K562 (cell line): Measurements from ENCODE around the gene PRRC2A. TPM values are rescaled to one million over a fixed set of nuclear protein-coding genes. Genes with fewer than 3 reads are reported as not detected.

Source experiments
- ARID2 ChIP-seq: fragments of 450-650 bp; IDR thresholded peaks from 2 replicates; pipeline ENCODE4 v1.6.1; 2017; ENCODE audit warnings: antibody characterized with exemption, mild to moderate bottlenecking
- BHLHE40 ChIP-seq: IDR thresholded peaks from 2 replicates; pipeline ENCODE4 v1.6.1; 2011; ENCODE audit warnings: low read length, improper control_type of control experiment
- FOXP1 ChIP-seq: sonication (generic); formaldehyde crosslinking; IDR thresholded peaks from 2 replicates; pipeline ENCODE4 v1.8.0; 2022; ENCODE audit warnings: mild to moderate bottlenecking, missing genetic modification reagents
- HLTF ChIP-seq: fragments of 450-650 bp; IDR thresholded peaks from 2 replicates; pipeline ENCODE4 v1.6.1; 2016
- HMG20B ChIP-seq: fragments of 250-450 bp; sonication (Bioruptor Pico); IDR thresholded peaks from 2 replicates; pipeline ENCODE4 v1.5.0; 2021; ENCODE audit warnings: mild to moderate bottlenecking
- SMAD2 ChIP-seq: fragments of 150-350 bp; IDR thresholded peaks from 2 replicates; pipeline ENCODE4 v1.6.1; 2014; ENCODE audit warnings: low read depth, mild to moderate bottlenecking, low read length
- TSC22D4 ChIP-seq: fragments of 450-650 bp; IDR thresholded peaks from 2 replicates; pipeline ENCODE4 v1.6.1; 2016; ENCODE audit warnings: missing genetic modification characterization, missing biosample characterization, control low read depth
- polyA plus RNA-seq, 8 experiments: library from polyadenylated mRNA; depleted of rRNA in 4 of 8; stranded (reverse) in 5 of 8; unstranded in 3 of 8; fragments of >200 nt; fragmentation: Nextera tagmentation in 2 of 8; fragmentation: Illumina TruSeq in 1 of 8; extraction: Ambion mirVana in 2 of 8; extraction: Trizol in 1 of 8; gene quantifications; 2 replicates each; pipeline versions ENCODE4 v1.2.1 to v1.2.3, GENCODE V29; 2011 to 2014; ENCODE audit warnings: inconsistent platforms in 1 of 8, missing spikeins in 1 of 8
- total RNA-seq, 7 experiments: library from RNA; depleted of rRNA in 6 of 7; stranded (reverse); fragments of >200 nt in 6 of 7; fragmentation: Illumina TruSeq in 2 of 7; extraction: Trizol in 2 of 7; gene quantifications; 2 replicates each; pipeline versions ENCODE4 v1.2.1 to v1.2.3, GENCODE V29; 2011 to 2021; ENCODE audit warnings: low replicate concordance in 1 of 7
- TF ChIP-seq, protein P1 (sequence below): fragments of 450-650 bp; formaldehyde crosslinking; conservative IDR thresholded peaks from 2 replicates; pipeline ENCODE4 v1.4.0; 2022; ENCODE audit warnings: mild to moderate bottlenecking, missing genetic modification characterization
- TF ChIP-seq, protein P2 (sequence below): fragments of 450-650 bp; formaldehyde crosslinking; IDR thresholded peaks from 2 replicates; pipeline ENCODE4 v1.4.0; 2022; ENCODE audit warnings: missing genetic modification characterization
- TF ChIP-seq, protein P3 (sequence below): fragments of 250-450 bp; sonication (Bioruptor Pico); IDR thresholded peaks from 2 replicates; pipeline ENCODE4 v1.5.0; 2022; ENCODE audit warnings: mild to moderate bottlenecking
- TF ChIP-seq, protein P4 (sequence below): fragments of 450-650 bp; formaldehyde crosslinking; IDR thresholded peaks from 2 replicates; pipeline ENCODE4 v1.4.0; 2020; ENCODE audit warnings: mild to moderate bottlenecking, moderate library complexity
- TF ChIP-seq, protein P5 (sequence below): fragments of 250-450 bp; sonication (Bioruptor Pico); IDR thresholded peaks from 2 replicates; pipeline ENCODE4 v1.8.0; 2022; ENCODE audit warnings: inconsistent platforms
- TF ChIP-seq, protein P6 (sequence below), 2 experiments: fragments of 250-450 bp in 1 of 2; fragments of 450-650 bp in 1 of 2; sonication (Bioruptor Pico) in 1 of 2; IDR thresholded peaks; 2 replicates each; pipeline versions ENCODE4 v1.6.1 to v1.8.0; 2016 to 2021; ENCODE audit warnings: mild to moderate bottlenecking in 2 of 2, moderate library complexity in 2 of 2, missing compliant biosample characterization in 1 of 2, missing genetic modification characterization in 1 of 2

Gene PRRC2A
- total and polyA plus RNA-seq, 9 of the 15 experiments (the other 6 are each of a cell fraction or from before 2014, with no cell fraction given): 1.0 to 332 (median 63.0) TPM

DNA sequence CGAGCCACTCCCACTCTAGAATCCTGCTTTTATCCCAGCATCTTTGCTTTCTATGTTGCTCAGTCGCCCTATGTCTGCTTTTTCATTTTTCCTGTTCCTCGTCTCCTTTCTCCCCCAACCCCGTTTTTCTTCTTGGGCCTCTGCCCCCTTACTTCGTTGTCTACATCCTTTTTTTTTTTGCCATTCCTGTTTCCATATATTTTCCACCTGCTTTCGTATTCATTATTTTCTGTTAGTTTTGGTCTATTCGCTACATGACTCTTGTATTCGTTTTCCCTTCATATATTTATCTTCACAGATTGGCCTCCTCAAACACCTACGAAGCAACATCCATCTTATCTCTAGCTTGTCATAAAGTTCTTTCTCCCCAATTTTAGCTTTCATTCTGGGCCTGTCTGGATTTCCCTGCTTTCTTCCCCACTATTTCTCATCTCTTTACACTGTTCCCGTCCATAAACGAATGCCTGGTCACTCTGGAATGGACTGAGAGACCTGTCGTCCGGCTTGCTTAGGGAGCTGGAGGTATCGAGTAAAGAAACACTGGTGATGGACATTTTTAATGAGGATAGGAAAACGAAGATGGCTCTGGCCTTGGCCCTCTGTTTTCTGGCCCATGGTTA is 915 bp downstream of the PRRC2A start (continued):
- 0 out of 2 replicates have a peak, but pooled peaks have one; percentile 5 for TF ChIP-seq ARID2
- TF ChIP-seq, protein P1, sequence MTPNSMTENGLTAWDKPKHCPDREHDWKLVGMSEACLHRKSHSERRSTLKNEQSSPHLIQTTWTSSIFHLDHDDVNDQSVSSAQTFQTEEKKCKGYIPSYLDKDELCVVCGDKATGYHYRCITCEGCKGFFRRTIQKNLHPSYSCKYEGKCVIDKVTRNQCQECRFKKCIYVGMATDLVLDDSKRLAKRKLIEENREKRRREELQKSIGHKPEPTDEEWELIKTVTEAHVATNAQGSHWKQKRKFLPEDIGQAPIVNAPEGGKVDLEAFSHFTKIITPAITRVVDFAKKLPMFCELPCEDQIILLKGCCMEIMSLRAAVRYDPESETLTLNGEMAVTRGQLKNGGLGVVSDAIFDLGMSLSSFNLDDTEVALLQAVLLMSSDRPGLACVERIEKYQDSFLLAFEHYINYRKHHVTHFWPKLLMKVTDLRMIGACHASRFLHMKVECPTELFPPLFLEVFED (CRISPR knock-in tag): peak; percentile 53; the same call in 1 of the 2 replicates
- no peak for TF ChIP-seq BHLHE40
- TF ChIP-seq, protein P2, sequence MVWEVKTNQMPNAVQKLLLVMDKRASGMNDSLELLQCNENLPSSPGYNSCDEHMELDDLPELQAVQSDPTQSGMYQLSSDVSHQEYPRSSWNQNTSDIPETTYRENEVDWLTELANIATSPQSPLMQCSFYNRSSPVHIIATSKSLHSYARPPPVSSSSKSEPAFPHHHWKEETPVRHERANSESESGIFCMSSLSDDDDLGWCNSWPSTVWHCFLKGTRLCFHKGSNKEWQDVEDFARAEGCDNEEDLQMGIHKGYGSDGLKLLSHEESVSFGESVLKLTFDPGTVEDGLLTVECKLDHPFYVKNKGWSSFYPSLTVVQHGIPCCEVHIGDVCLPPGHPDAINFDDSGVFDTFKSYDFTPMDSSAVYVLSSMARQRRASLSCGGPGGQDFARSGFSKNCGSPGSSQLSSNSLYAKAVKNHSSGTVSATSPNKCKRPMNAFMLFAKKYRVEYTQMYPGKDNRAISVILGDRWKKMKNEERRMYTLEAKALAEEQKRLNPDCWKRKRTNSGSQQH (CRISPR knock-in tag): 0 out of 2 replicates have a peak, but pooled peaks have one; percentile 33
- TF ChIP-seq, protein P3, sequence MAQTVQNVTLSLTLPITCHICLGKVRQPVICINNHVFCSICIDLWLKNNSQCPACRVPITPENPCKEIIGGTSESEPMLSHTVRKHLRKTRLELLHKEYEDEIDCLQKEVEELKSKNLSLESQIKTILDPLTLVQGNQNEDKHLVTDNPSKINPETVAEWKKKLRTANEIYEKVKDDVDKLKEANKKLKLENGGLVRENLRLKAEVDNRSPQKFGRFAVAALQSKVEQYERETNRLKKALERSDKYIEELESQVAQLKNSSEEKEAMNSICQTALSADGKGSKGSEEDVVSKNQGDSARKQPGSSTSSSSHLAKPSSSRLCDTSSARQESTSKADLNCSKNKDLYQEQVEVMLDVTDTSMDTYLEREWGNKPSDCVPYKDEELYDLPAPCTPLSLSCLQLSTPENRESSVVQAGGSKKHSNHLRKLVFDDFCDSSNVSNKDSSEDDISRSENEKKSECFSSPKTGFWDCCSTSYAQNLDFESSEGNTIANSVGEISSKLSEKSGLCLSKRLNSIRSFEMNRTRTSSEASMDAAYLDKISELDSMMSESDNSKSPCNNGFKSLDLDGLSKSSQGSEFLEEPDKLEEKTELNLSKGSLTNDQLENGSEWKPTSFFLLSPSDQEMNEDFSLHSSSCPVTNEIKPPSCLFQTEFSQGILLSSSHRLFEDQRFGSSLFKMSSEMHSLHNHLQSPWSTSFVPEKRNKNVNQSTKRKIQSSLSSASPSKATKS (CRISPR knock-in tag): no peak
- no peak for TF ChIP-seq TSC22D4 (tag)
- TF ChIP-seq, protein P4, sequence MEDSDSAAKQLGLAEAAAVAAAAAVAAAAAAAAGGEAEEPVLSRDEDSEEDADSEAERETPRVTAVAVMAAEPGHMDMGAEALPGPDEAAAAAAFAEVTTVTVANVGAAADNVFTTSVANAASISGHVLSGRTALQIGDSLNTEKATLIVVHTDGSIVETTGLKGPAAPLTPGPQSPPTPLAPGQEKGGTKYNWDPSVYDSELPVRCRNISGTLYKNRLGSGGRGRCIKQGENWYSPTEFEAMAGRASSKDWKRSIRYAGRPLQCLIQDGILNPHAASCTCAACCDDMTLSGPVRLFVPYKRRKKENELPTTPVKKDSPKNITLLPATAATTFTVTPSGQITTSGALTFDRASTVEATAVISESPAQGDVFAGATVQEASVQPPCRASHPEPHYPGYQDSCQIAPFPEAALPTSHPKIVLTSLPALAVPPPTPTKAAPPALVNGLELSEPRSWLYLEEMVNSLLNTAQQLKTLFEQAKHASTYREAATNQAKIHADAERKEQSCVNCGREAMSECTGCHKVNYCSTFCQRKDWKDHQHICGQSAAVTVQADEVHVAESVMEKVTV: no peak
- TF ChIP-seq SMAD2: no peak
- TF ChIP-seq HMG20B (CRISPR knock-in tag): no peak
- TF ChIP-seq, protein P5, sequence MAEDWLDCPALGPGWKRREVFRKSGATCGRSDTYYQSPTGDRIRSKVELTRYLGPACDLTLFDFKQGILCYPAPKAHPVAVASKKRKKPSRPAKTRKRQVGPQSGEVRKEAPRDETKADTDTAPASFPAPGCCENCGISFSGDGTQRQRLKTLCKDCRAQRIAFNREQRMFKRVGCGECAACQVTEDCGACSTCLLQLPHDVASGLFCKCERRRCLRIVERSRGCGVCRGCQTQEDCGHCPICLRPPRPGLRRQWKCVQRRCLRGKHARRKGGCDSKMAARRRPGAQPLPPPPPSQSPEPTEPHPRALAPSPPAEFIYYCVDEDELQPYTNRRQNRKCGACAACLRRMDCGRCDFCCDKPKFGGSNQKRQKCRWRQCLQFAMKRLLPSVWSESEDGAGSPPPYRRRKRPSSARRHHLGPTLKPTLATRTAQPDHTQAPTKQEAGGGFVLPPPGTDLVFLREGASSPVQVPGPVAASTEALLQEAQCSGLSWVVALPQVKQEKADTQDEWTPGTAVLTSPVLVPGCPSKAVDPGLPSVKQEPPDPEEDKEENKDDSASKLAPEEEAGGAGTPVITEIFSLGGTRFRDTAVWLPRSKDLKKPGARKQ (CRISPR knock-in tag): no peak
- TF ChIP-seq HLTF: peak; percentile 84
- TF ChIP-seq FOXP1: no peak
- TF ChIP-seq, protein P6, sequence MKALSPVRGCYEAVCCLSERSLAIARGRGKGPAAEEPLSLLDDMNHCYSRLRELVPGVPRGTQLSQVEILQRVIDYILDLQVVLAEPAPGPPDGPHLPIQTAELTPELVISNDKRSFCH (CRISPR knock-in tag; IDR thresholded peaks at IDR 0.05): no peak
- TF ChIP-seq, protein P6 (tag; IDR thresholded peaks at IDR 0.05): no peak
